ENCODE results near the gene UBTD1.

- no peak for TF ChIP-seq ZNF274 (IDR thresholded peaks at IDR 0.05; ENCODE audit: low read depth, low read length)
- TF ChIP-seq SUZ12 (IDR thresholded peaks at IDR 0.05; ENCODE audit: extremely low read depth, insufficient read depth, insufficient read length): no peak
These were observed 8.1 kb upstream of the UBTD1 start for GRCh38 chr10:97490592-97490991.
